HepG2 (cell line): Measurements from ENCODE around the gene STX10. TPM values are rescaled to one million over a fixed set of nuclear protein-coding genes. Genes with fewer than 3 reads are reported as not detected.

Experiments
- ARID2 ChIP-seq: sonication (generic); formaldehyde crosslinking; IDR thresholded peaks from 2 replicates; pipeline ENCODE4 v1.8.1; 2022; ENCODE audit warnings: mild to moderate bottlenecking, missing genetic modification reagents, borderline replicate concordance
- CBFB ChIP-seq: sonication (generic); formaldehyde crosslinking; IDR thresholded peaks from 2 replicates; pipeline ENCODE4 v1.4.0; 2020; ENCODE audit warnings: missing genetic modification reagents
- CBX5 ChIP-seq: sonication (generic); formaldehyde crosslinking; IDR thresholded peaks from 2 replicates; pipeline ENCODE4 v1.4.0; 2020; ENCODE audit warnings: missing genetic modification reagents, borderline replicate concordance
- CEBPG ChIP-seq: IDR thresholded peaks from 2 replicates; pipeline ENCODE4 v1.6.1; 2016
- CREM ChIP-seq, 2 experiments: sonication (generic) in 1 of 2; formaldehyde crosslinking in 1 of 2; IDR thresholded peaks; 2 replicates each; pipeline versions ENCODE4 v1.4.0 to v1.6.1; 2016 to 2020; ENCODE audit warnings: antibody characterized with exemption in 1 of 2, mild to moderate bottlenecking in 1 of 2, missing genetic modification reagents in 1 of 2
- GPN1 ChIP-seq: sonication (generic); formaldehyde crosslinking; IDR thresholded peaks from 2 replicates; pipeline ENCODE4 v1.5.1; 2020; ENCODE audit warnings: missing genetic modification reagents, borderline replicate concordance
- HDAC2 ChIP-seq: sonication (generic); formaldehyde crosslinking; IDR thresholded peaks from 2 replicates; pipeline ENCODE4 v1.4.0; 2020; ENCODE audit warnings: missing genetic modification reagents
- HNRNPLL ChIP-seq: fragments of 200-400 bp; formaldehyde crosslinking; IDR thresholded peaks from 2 replicates; pipeline ENCODE4 v1.6.1; 2017; ENCODE audit warnings: mild to moderate bottlenecking, low read depth, low read length; ENCODE audit not compliant: poor library complexity, severe bottlenecking
- KDM2A ChIP-seq: sonication (generic); formaldehyde crosslinking; IDR thresholded peaks from 2 replicates; pipeline ENCODE4 v1.4.0; 2020; ENCODE audit warnings: low read depth, missing genetic modification reagents, borderline replicate concordance
- NRL ChIP-seq: sonication (generic); formaldehyde crosslinking; IDR thresholded peaks from 2 replicates; pipeline ENCODE4 v1.5.0; 2020; ENCODE audit warnings: missing genetic modification reagents, mild to moderate bottlenecking, moderate library complexity, borderline replicate concordance
- RBFOX2 ChIP-seq: fragments of 200-400 bp; formaldehyde crosslinking; IDR thresholded peaks from 2 replicates; pipeline ENCODE4 v1.6.1; 2017; ENCODE audit warnings: low read depth, mild to moderate bottlenecking, low read length
- SALL2 ChIP-seq: sonication (generic); formaldehyde crosslinking; IDR thresholded peaks from 2 replicates; pipeline ENCODE4 v1.8.1; 2023; ENCODE audit warnings: mild to moderate bottlenecking, missing genetic modification reagents, inconsistent platforms
- SRF ChIP-seq: IDR thresholded peaks from 2 replicates; pipeline ENCODE4 v1.6.1; 2011; ENCODE audit warnings: mild to moderate bottlenecking, low read depth, low read length, moderate library complexity
- TCF12 ChIP-seq, 2 experiments: fragments of 450-650 bp in 1 of 2; sonication (generic) in 1 of 2; formaldehyde crosslinking in 1 of 2; IDR thresholded peaks; 2 replicates each; pipeline versions ENCODE4 v1.6.1 to v1.8.0; 2017 to 2022; ENCODE audit warnings: antibody characterized with exemption in 1 of 2, mild to moderate bottlenecking in 1 of 2, missing genetic modification reagents in 1 of 2, moderate library complexity in 1 of 2
- TP53 ChIP-seq: sonication (generic); formaldehyde crosslinking; conservative IDR thresholded peaks from 2 replicates; pipeline ENCODE4 v1.4.0; 2020; ENCODE audit warnings: missing genetic modification reagents
- ZMYM4 ChIP-seq: sonication (generic); formaldehyde crosslinking; IDR thresholded peaks from 2 replicates; pipeline ENCODE4 v1.8.1; 2023; ENCODE audit warnings: mild to moderate bottlenecking, missing genetic modification reagents
- ZNF263 ChIP-seq: sonication (generic); formaldehyde crosslinking; IDR thresholded peaks from 2 replicates; pipeline ENCODE4 v1.4.0; 2020; ENCODE audit warnings: missing genetic modification reagents
- ZNF296 ChIP-seq: sonication (generic); formaldehyde crosslinking; conservative IDR thresholded peaks from 2 replicates; pipeline ENCODE4 v1.5.0; 2020; ENCODE audit warnings: mild to moderate bottlenecking, missing genetic modification reagents
- ZNF460 ChIP-seq: sonication (generic); formaldehyde crosslinking; IDR thresholded peaks from 2 replicates; pipeline ENCODE4 v1.5.1; 2020; ENCODE audit warnings: missing genetic modification reagents, mild to moderate bottlenecking, borderline replicate concordance
- ZNF484 ChIP-seq: sonication (generic); formaldehyde crosslinking; IDR thresholded peaks from 2 replicates; pipeline ENCODE4 v1.5.1; 2020; ENCODE audit warnings: mild to moderate bottlenecking, low read depth, missing genetic modification reagents, borderline replicate concordance
- ZNF75D ChIP-seq: sonication (generic); formaldehyde crosslinking; IDR thresholded peaks from 2 replicates; pipeline ENCODE4 v1.8.1; 2023; ENCODE audit warnings: missing genetic modification reagents, mild to moderate bottlenecking, borderline replicate concordance
- ZNF782 ChIP-seq: sonication (generic); formaldehyde crosslinking; IDR thresholded peaks from 2 replicates; pipeline ENCODE4 v1.4.0; 2020; ENCODE audit warnings: missing genetic modification reagents, mild to moderate bottlenecking, borderline replicate concordance
- polyA plus RNA-seq, 8 experiments: library from polyadenylated mRNA; depleted of rRNA in 3 of 8; stranded (reverse) in 7 of 8; unstranded in 1 of 8; fragments of >200 nt; fragmentation: Illumina TruSeq in 4 of 8; extraction: Trizol in 4 of 8; gene quantifications; 2 replicates each; pipeline versions ENCODE4 v1.2.1 to v1.2.3, GENCODE V29; 2011 to 2016; ENCODE audit warnings: low read depth in 4 of 8, missing spikeins in 1 of 8, mixed read lengths in 1 of 8; ENCODE audit not compliant: insufficient read depth in 1 of 8
- total RNA-seq, 5 experiments: library from RNA; depleted of rRNA; stranded (reverse); fragments of >200 nt; fragmentation: Illumina TruSeq; extraction: Trizol; gene quantifications; 2 replicates each; pipeline ENCODE4 v1.2.3, GENCODE V29; 2016; ENCODE audit warnings: low read depth in 1 of 5
- TF ChIP-seq, protein P1 (sequence below): sonication (generic); formaldehyde crosslinking; IDR thresholded peaks from 2 replicates; pipeline ENCODE4 v1.4.0; 2020; ENCODE audit warnings: mild to moderate bottlenecking, missing genetic modification reagents
- TF ChIP-seq, protein P2 (sequence below): sonication (generic); formaldehyde crosslinking; IDR thresholded peaks from 2 replicates; pipeline ENCODE4 v1.8.1; 2023; ENCODE audit warnings: missing genetic modification reagents, inconsistent platforms, borderline replicate concordance
- TF ChIP-seq, protein P3 (sequence below): sonication (generic); formaldehyde crosslinking; IDR thresholded peaks from 2 replicates; pipeline ENCODE4 v1.4.0; 2020; ENCODE audit warnings: mild to moderate bottlenecking, missing genetic modification reagents, borderline replicate concordance
- TF ChIP-seq, protein P4 (sequence below): sonication (generic); formaldehyde crosslinking; IDR thresholded peaks from 2 replicates; pipeline ENCODE4 v1.4.0; 2020; ENCODE audit warnings: mild to moderate bottlenecking, missing genetic modification reagents

The STX10 gene
- total and polyA plus RNA-seq, 2 of the 13 experiments (the other 11 are each of a cell fraction or from before 2014, with no cell fraction given) = 47.9 to 66.4 TPM

DNA sequence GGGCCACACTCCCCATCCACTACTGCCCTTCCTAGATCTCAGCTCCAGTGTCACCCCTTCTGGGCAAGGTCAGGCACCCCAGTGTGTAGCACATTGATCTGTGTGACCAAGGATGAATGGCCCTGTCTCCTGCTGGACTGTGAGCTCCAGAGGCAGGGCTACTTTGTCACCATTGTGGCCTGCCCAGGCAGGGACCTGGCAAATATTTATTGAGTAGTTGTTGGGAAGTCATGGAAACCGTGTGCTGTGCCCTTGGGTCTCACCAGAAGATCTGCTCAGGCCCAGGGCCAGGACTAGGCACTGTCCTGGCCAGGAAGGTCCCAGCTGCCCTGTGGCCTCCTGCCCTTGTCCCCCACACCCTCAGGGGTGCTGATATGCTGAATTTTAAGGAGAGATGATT, 21.6 kb downstream of the STX10 start (continued):
- TF ChIP-seq, protein P1, sequence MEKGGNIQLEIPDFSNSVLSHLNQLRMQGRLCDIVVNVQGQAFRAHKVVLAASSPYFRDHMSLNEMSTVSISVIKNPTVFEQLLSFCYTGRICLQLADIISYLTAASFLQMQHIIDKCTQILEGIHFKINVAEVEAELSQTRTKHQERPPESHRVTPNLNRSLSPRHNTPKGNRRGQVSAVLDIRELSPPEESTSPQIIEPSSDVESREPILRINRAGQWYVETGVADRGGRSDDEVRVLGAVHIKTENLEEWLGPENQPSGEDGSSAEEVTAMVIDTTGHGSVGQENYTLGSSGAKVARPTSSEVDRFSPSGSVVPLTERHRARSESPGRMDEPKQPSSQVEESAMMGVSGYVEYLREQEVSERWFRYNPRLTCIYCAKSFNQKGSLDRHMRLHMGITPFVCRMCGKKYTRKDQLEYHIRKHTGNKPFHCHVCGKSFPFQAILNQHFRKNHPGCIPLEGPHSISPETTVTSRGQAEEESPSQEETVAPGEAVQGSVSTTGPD (CRISPR knock-in tag) = peak; percentile 94
- no peak for TF ChIP-seq TP53 (CRISPR knock-in tag)
- no peak for TF ChIP-seq CEBPG (CRISPR knock-in tag)
- peak; percentile 25; the same call in 1 of the 2 replicates for TF ChIP-seq KDM2A (CRISPR knock-in tag)
- TF ChIP-seq, protein P2, sequence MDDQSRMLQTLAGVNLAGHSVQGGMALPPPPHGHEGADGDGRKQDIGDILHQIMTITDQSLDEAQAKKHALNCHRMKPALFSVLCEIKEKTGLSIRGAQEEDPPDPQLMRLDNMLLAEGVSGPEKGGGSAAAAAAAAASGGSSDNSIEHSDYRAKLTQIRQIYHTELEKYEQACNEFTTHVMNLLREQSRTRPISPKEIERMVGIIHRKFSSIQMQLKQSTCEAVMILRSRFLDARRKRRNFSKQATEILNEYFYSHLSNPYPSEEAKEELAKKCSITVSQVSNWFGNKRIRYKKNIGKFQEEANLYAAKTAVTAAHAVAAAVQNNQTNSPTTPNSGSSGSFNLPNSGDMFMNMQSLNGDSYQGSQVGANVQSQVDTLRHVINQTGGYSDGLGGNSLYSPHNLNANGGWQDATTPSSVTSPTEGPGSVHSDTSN (CRISPR knock-in tag) = no peak
- TF ChIP-seq SALL2 (CRISPR knock-in tag) = no peak
- no peak for TF ChIP-seq SRF
- no peak for TF ChIP-seq ZNF460
- peak; percentile 67; the same call in 1 of the 2 replicates for TF ChIP-seq HDAC2 (CRISPR knock-in tag)
- no peak for TF ChIP-seq TCF12 (IDR thresholded peaks at IDR 0.05)
- no peak for TF ChIP-seq TCF12 (CRISPR knock-in tag; IDR thresholded peaks at IDR 0.05)
- no peak for TF ChIP-seq CREM (IDR thresholded peaks at IDR 0.05)
- no peak for TF ChIP-seq CREM (CRISPR knock-in tag; IDR thresholded peaks at IDR 0.05)
- no peak for TF ChIP-seq ZNF484 (CRISPR knock-in tag)
- TF ChIP-seq ZNF75D (CRISPR knock-in tag) = no peak
- TF ChIP-seq NRL (CRISPR knock-in tag) = no peak
- TF ChIP-seq GPN1 (CRISPR knock-in tag) = no peak
- no peak for TF ChIP-seq RBFOX2
- TF ChIP-seq, protein P3, sequence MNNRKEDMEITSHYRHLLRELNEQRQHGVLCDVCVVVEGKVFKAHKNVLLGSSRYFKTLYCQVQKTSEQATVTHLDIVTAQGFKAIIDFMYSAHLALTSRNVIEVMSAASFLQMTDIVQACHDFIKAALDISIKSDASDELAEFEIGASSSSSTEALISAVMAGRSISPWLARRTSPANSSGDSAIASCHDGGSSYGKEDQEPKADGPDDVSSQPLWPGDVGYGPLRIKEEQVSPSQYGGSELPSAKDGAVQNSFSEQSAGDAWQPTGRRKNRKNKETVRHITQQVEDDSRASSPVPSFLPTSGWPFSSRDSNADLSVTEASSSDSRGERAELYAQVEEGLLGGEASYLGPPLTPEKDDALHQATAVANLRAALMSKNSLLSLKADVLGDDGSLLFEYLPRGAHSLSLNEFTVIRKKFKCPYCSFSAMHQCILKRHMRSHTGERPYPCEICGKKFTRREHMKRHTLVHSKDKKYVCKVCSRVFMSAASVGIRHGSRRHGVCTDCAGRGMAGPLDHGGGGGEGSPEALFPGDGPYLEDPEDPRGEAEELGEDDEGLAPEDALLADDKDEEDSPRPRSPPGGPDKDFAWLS (CRISPR knock-in tag) = no peak
- TF ChIP-seq ZMYM4 (CRISPR knock-in tag) = peak; percentile 51; the same call in 1 of the 2 replicates
- TF ChIP-seq ZNF296 (CRISPR knock-in tag) = 0 out of 2 replicates have a peak, but pooled peaks have one; percentile 43
- TF ChIP-seq, protein P4, sequence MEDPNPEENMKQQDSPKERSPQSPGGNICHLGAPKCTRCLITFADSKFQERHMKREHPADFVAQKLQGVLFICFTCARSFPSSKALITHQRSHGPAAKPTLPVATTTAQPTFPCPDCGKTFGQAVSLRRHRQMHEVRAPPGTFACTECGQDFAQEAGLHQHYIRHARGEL = no peak
- no peak for TF ChIP-seq ZNF263 (CRISPR knock-in tag)
- no peak for TF ChIP-seq CBX5 (CRISPR knock-in tag)
- TF ChIP-seq ZNF782 (CRISPR knock-in tag) = no peak
- TF ChIP-seq CBFB (CRISPR knock-in tag) = no peak
- no peak for TF ChIP-seq ARID2 (CRISPR knock-in tag)
- no peak for TF ChIP-seq HNRNPLL
